Measurements from ENCODE around the gene PRKAR2A. TPM values are rescaled to one million over a fixed set of nuclear protein-coding genes. Genes with fewer than 3 reads are reported as not detected.
"Not testable (repeated sequence)": the region's sequence is repeated elsewhere in the genome, so short reads cannot be mapped to it uniquely, and the experiment has no call there.

PRKAR2A gene
- total RNA-seq, 2 donors from 2014 or later: 13.9 to 25.6 TPM

GRCh38 chr3:48798998-48799397, 48.7 kb downstream of the PRKAR2A start:
- ATAC-seq (no peak), DNase-seq (ENCODE audit: low spot score in 2 of 2) (no peak)
- peaks cover 0 to 3% of the 10 kb centered on the region in 2 donors for H3K9me3 Mint-ChIP-seq
- no peaks in the 10 kb centered on the region for H3K36me3 Mint-ChIP-seq
- no peak overlapping the region for H3K27ac Mint-ChIP-seq

DNA sequence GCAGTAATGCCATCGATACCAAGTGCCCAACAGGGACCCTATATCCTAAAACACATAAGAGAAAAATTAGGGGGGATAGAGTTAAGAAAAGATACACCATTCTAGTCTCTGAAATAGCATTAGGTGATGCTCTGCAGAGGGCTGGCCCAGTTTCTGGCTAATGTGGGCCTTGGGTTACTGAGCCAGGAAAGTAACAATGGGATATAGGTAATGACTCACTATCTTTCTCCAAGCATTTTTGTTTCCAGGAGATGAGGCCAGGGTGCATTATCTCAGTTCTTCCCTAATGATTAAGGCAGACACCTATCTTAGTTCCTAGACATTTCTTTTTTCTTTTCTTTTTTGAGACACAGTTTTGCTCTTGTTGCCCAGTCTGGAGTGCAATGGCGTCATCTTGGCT, 50.0 kb downstream of the PRKAR2A start:
- no peak for ATAC-seq
- no peaks in the 10 kb centered on the region for H3K36me3 Mint-ChIP-seq
- no peak for DNase-seq (ENCODE audit: low spot score in 2 of 2)
- H3K9me3 Mint-ChIP-seq: peaks cover 0 to 3% of the 10 kb centered on the region in 2 donors
- H3K27ac Mint-ChIP-seq: no peak overlapping the region

DNA sequence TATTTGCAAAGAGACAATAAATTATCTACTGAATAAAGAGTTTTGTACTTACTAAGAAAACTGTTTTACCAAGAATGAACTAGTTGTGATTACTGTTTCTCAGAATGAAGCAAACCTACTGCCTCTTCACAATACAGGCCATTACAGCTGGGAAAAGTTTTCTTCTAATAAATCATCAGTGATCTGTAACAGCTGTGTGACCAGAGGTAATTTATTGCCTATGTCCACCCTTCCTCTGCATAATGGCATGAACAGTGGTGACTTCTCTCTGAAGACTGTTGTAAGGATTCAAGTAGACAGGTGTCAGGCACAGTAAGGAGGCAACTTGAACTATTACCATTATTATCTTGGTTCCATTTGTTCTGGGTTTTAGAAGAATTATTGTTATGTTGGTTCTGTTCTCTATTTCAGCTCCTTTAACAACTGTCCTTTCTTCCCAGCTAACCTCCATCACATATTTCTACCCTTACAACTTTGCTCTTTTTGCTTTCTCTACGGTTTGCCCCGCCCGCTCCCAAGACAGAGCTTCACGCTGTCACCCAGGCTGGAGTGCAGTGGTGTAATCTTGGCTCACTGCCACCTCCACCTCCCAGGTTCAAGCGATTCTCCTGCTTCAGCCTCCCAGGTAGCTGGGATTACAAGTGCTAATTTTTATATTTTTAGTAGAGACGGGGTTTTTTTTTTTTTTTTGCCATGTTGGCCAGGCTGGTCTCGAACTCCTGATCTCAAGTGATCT, 51.5 kb downstream of the PRKAR2A start:
- no peaks in the 10 kb centered on the region for H3K36me3 Mint-ChIP-seq
- ATAC-seq: no peak
- no peak overlapping the region for H3K27ac Mint-ChIP-seq
- peaks cover 0 to 3% of the 10 kb centered on the region in 2 donors for H3K9me3 Mint-ChIP-seq
- DNase-seq (ENCODE audit: low spot score in 2 of 2): no peak

DNA sequence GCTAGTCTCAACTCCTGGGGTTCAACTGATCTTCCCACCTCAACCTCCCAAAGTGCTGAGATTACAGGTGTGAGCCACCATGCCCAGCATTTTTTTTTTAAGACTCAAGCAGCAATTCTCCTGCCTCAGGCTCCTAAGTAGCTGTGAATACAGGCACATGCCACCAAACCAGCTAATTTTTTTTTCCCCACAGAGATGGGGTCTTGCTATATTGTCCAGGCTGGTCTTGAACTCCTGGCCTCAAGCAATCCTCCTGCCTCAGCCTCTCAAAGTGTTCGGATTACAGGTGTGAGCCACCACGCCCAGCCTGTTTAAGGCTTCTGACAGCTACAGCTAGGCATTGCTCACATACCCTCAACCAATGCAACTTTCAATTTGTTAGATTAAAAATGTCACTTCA, 54.2 kb downstream of the PRKAR2A start:
- not testable (repeated sequence) for DNase-seq (ENCODE audit: low spot score in 2 of 2); ATAC-seq; H3K36me3 Mint-ChIP-seq; H3K9me3 Mint-ChIP-seq; H3K27ac Mint-ChIP-seq

- H3K27ac Mint-ChIP-seq: no peak overlapping the region
- ATAC-seq: no peak
- no peaks in the 10 kb centered on the region for H3K9me3 Mint-ChIP-seq
- peaks cover 0 to 7% of the 10 kb centered on the region in 2 donors for H3K36me3 Mint-ChIP-seq
- no peak for DNase-seq (ENCODE audit: low spot score in 2 of 2)
Observed at GRCh38 chr3:48789665-48790064, 58.0 kb downstream of the PRKAR2A start.

DNA sequence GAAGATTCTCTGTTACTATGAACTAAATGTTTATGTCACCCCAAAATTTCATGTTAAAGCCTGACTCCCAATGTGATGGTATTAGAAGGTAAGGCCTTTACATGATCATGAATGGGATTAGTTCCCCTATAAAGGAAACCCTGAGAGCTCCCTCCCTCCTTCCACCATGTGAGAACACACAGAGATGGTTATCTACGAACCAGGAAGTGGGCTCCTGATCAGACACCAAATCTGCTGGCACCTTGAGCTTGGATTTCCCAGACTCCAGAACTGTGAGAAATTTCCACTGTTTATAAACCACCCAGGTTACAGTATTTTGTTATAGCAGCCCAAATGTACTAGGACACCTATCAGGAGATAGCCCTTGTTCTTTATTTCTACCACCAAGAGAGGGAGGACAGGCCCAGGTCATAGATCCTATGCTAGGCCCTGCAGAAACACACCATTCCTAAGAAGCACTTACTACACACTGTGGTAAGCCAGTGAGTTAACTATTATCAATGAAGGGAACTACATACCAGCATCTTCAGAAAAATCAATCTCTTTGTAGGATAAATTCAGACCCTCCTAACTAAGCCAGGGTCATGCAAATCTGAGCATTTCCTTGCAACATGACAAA, 59.0 kb downstream of the PRKAR2A start:
- ATAC-seq: no peak
- Mint-ChIP-seq H3K9me3 (no peaks in the 10 kb centered on the region), H3K36me3 (peaks cover 0 to 7% of the 10 kb centered on the region in 2 donors), H3K27ac (peak overlapping the region; percentile 53 to 65)
- no peak for DNase-seq (ENCODE audit: low spot score in 2 of 2)

DNA sequence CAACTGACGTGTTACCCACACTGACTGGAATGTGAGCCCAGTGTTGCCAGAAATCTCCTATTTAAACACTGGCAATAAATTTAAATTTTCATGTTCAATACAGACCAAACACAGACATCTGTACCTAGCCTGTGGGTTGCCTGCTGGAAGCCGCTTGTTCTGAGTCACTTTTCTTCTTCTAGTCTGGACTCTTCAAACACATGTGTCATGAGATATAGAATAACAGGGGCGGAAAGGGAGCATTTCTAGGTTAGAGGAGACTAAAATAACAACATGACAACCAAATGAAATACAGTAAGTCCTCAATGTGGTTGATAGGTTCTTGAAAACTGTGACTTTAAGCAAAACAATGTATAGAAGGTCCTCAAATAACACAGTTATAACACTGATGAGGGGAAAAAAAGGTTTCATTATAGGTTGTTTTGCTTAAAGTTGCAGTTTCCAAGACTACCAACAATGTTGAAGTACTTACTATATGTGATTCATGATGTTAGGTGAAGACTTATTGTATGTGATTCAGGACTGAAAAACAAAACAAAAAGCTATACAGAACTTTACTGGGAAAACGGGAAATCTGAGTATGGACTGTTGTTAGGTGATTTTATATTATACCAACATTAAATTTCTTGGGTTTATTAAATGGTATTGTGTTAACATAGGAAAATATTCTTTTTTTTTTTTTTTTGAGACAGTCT, 63.1 kb downstream of the PRKAR2A start:
- Mint-ChIP-seq H3K27ac (peak overlapping the region in 1 of 2 donors; percentile 22), H3K36me3 (peaks cover 0 to 7% of the 10 kb centered on the region in 2 donors), H3K9me3 (no peaks in the 10 kb centered on the region)
- no peak for DNase-seq (ENCODE audit: low spot score in 2 of 2)
- peak in 1 of 2 donors; percentile 69 for ATAC-seq

DNA sequence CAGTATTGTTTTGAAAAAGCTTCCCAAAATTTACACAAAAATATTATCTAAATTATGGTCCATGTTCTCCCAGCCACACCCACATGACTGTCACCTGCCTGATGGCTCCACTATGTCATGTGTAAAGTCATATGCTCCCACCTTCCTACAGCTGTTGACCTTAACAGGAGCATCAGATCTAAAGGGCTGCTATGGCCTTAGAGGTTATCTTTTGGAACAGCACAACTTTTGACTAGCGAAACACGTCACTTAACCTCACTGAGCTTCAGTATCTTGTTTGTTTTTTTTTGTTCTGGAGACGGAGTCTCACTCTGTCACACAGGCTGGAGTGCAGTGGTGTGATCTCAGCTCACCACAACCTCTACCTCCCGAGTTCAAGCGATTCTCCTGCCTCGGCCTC, 64.4 kb downstream of the PRKAR2A start:
- Mint-ChIP-seq H3K36me3 (peaks cover 0 to 2% of the 10 kb centered on the region in 2 donors), H3K27ac (no peak overlapping the region), H3K9me3 (no peaks in the 10 kb centered on the region)
- DNase-seq (ENCODE audit: low spot score in 2 of 2): no peak
- no peak for ATAC-seq

GRCh38 chr3:48782046-48782445, 65.6 kb downstream of the PRKAR2A start:
- no peak for ATAC-seq
- H3K9me3 Mint-ChIP-seq: no peaks in the 10 kb centered on the region
- H3K27ac Mint-ChIP-seq: no peak overlapping the region
- DNase-seq (ENCODE audit: low spot score in 2 of 2): no peak
- no peaks in the 10 kb centered on the region for H3K36me3 Mint-ChIP-seq

DNA sequence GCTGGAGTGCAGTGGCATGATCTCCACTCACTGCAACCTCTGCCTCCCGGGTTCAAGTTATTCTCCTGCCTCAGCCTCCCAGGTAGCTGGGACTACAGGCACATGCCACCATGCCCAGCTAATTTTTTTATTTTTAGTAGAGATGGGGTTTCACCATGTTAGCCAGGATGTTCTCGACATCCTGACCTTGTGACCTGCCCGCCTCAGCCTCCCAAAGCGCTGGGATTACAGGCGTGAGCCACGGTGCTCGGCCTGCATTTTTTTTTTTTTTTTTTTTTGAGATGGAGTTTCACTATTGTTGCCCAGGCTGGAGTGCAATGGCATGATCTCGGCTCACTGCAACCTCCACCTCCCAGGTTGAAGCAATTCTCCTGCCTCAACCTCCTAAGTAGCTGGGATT, 69.1 kb downstream of the PRKAR2A start:
- not testable (repeated sequence) for DNase-seq (ENCODE audit: low spot score in 2 of 2); H3K9me3 Mint-ChIP-seq; H3K27ac Mint-ChIP-seq; H3K36me3 Mint-ChIP-seq; ATAC-seq

- no peak for DNase-seq (ENCODE audit: low spot score in 2 of 2)
- ATAC-seq: no peak
- Mint-ChIP-seq H3K9me3 (no peaks in the 10 kb centered on the region), H3K36me3 (peaks cover 0 to 2% of the 10 kb centered on the region in 2 donors), H3K27ac (peak overlapping the region in 1 of 2 donors; percentile 9)
Observed at GRCh38 chr3:48776854-48777253, 70.8 kb downstream of the PRKAR2A start.

- DNase-seq (ENCODE audit: low spot score in 2 of 2): no peak
- H3K36me3 Mint-ChIP-seq: peaks cover 0 to 5% of the 10 kb centered on the region in 2 donors
Observed at GRCh38 chr3:48770192-48770502, 77.5 kb downstream of the PRKAR2A start.

GRCh38 chr3:48765376-48765775, 82.3 kb downstream of the PRKAR2A start:
- Mint-ChIP-seq H3K27ac (no peak overlapping the region), H3K36me3 (no peaks in the 10 kb centered on the region)
- ATAC-seq: no peak

More at GRCh38 chr3:48770192-48770502, 77.5 kb downstream of the PRKAR2A start:
- H3K9me3 Mint-ChIP-seq: no peaks in the 10 kb centered on the region
- no peak for ATAC-seq
- H3K27ac Mint-ChIP-seq: peak overlapping the region in 1 of 2 donors; percentile 17

GRCh38 chr3:48762816-48763215, 84.9 kb downstream of the PRKAR2A start:
- Mint-ChIP-seq H3K27ac (no peak overlapping the region), H3K9me3 (no peaks in the 10 kb centered on the region), H3K36me3 (no peaks in the 10 kb centered on the region)
- DNase-seq (ENCODE audit: low spot score in 2 of 2): no peak
- ATAC-seq: no peak

More at GRCh38 chr3:48765376-48765775, 82.3 kb downstream of the PRKAR2A start:
- no peak for DNase-seq (ENCODE audit: low spot score in 2 of 2)
- no peaks in the 10 kb centered on the region for H3K9me3 Mint-ChIP-seq

DNA sequence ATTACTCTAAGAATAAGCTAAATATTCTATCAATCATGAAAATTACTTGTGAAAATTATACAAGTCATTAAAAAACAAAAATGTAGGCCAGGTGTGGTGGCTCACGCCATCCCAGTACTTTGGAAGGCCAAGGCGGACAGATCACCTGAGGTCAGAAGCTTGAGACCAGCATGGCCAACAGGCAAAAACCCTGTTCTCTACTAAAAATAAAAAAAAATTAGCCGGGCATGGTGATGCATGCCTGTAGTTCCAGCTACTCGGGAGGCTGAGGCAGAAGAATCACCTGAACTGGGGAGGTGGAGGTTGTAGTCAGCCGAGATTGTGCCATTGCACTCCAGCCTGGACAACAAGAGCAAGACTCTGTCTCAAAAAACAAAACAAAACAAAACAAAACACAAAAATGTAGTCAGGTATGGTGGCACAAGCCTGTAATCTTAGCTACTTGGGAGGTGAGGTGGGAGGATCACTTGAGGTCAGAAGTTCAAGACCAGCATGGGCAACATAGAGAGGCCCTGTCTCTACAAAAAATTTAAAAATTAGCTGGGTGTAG, 87.6 kb downstream of the PRKAR2A start:
- not testable (repeated sequence) for H3K36me3 Mint-ChIP-seq, H3K27ac Mint-ChIP-seq, H3K9me3 Mint-ChIP-seq, ATAC-seq
- peak in 1 of 2 donors; percentile 3 for DNase-seq (ENCODE audit: low spot score in 2 of 2)

GRCh38 chr3:48759531-48759930, 88.1 kb downstream of the PRKAR2A start:
- not testable (repeated sequence) for H3K36me3 Mint-ChIP-seq; DNase-seq (ENCODE audit: low spot score in 2 of 2); H3K9me3 Mint-ChIP-seq; ATAC-seq; H3K27ac Mint-ChIP-seq

DNA sequence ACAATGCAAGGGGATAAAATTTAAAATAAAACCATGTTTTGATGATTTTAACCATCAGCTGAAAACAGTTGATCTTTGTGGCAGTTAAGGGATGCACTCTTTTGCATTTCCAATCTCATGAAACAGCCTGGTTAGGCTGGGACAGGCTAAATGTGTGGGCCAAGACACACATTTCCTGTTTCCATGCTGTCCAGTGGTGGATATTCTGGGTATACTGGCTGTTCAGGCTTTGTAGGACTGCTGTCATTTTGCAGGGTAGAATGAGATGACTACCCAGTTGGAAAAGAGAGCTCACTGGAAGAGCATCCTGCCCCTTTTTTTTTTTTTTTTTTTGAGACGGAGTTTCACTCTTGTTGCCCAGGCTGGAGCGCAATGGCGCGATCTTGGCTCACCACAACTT, 88.6 kb downstream of the PRKAR2A start:
- DNase-seq (ENCODE audit: low spot score in 2 of 2): peak in 1 of 2 donors; percentile 4
- ATAC-seq: no peak
- Mint-ChIP-seq H3K27ac (peak overlapping the region in 1 of 2 donors; percentile 48), H3K9me3 (no peaks in the 10 kb centered on the region), H3K36me3 (no peaks in the 10 kb centered on the region)

Measured in activated naive CD4-positive, alpha-beta T cell treated with anti-CD3 and anti-CD28 coated beads, Interleukin-2, amount 50 U/mL, for 72 hours (primary cell).